GM12891 (cell line): Measurements from ENCODE around the gene SRMS.

Experiments used
- DNase-seq: peaks from one replicate; pipeline ENCODE4 v3.0.0; 2011; ENCODE audit warnings: low spot score; ENCODE audit not compliant: insufficient read length
- FAIRE-seq: peaks from 2 replicates; lab custom pipeline; 2011; peaks lifted over from hg19 to GRCh38; lab: Jason Lieb, UNC
- PAX5 ChIP-seq: IDR thresholded peaks from 2 replicates; pipeline ENCODE4 v1.6.1; 2011; ENCODE audit warnings: low read length, moderate library complexity, mild to moderate bottlenecking; ENCODE audit not compliant: insufficient read depth, severe bottlenecking
- POLR2A ChIP-seq: IDR thresholded peaks from 2 replicates; pipeline ENCODE4 v1.6.1; 2011; ENCODE audit warnings: low read depth, low read length, control low read depth
- POLR2AphosphoS5 ChIP-seq: IDR thresholded peaks from 2 replicates; pipeline ENCODE4 v1.6.1; 2011; ENCODE audit warnings: low read depth, low read length, control low read depth
- POU2F2 ChIP-seq: IDR thresholded peaks from 2 replicates; pipeline ENCODE4 v1.6.1; 2011; ENCODE audit warnings: low read depth, mild to moderate bottlenecking, control low read depth, low read length, moderate library complexity
- SPI1 ChIP-seq: IDR thresholded peaks from 2 replicates; pipeline ENCODE4 v1.6.1; 2011; ENCODE audit warnings: low read depth, low read length, control low read depth
- TAF1 ChIP-seq: IDR thresholded peaks from 2 replicates; pipeline ENCODE4 v1.6.1; 2011; ENCODE audit warnings: low read depth, low read length, control low read depth

Gene SRMS

GRCh38 chr20:63502671-63503172 is 44.8 kb downstream of the SRMS start:
- FAIRE-seq, result no peak
- no peak for DNase-seq

GRCh38 chr20:63501818-63502670 is 45.5 kb downstream of the SRMS start:
- TF ChIP-seq POU2F2, result no peak
- TF ChIP-seq PAX5, result no peak
- TF ChIP-seq POLR2AphosphoS5, result no peak
- no peak for TF ChIP-seq TAF1
- no peak for TF ChIP-seq SPI1
- TF ChIP-seq POLR2A, result no peak
- FAIRE-seq (no peak), DNase-seq (no peak)

More at GRCh38 chr20:63502671-63503172, 44.8 kb downstream of the SRMS start:
- TF ChIP-seq PAX5 (no peak), SPI1 (no peak), POLR2A (no peak), POLR2AphosphoS5 (no peak), POU2F2 (no peak), TAF1 (no peak)

GRCh38 chr20:63500902-63501817 is 46.4 kb downstream of the SRMS start:
- TF ChIP-seq POU2F2 (no peak), PAX5 (no peak), POLR2AphosphoS5 (no peak), POLR2A (no peak), SPI1 (no peak), TAF1 (no peak)
- FAIRE-seq (no peak), DNase-seq (no peak)

- TF ChIP-seq SPI1 (no peak), POU2F2 (no peak), PAX5 (no peak), POLR2AphosphoS5 (no peak), POLR2A (no peak), TAF1 (no peak)
- no peak for FAIRE-seq
- DNase-seq, result no peak
Observed at GRCh38 chr20:63500151-63500901, 47.2 kb downstream of the SRMS start.

GRCh38 chr20:63499338-63499969 is 48.1 kb downstream of the SRMS start:
- FAIRE-seq, result no peak
- TF ChIP-seq POLR2A (no peak), PAX5 (no peak), TAF1 (no peak), POU2F2 (no peak), SPI1 (no peak), POLR2AphosphoS5 (no peak)
- no peak for DNase-seq

DNA sequence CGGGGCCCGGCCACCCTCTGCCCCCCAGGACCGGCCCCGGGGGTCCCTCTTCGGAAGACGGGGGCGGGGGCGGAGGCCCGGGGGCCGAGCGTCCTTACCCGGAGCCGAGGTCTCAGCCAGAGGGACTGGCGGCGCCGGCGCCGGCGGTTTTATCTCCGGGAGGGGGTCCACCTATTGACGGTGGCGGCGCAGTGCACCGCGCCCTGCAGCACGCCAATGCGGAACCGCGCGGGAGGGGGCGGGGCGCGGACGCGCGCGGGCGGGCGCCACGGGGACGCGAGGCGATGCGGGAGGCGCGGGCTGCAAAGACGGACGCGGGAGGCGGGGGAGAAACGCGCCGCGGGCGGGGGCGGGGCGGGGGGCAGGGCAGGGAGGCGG is 48.6 kb downstream of the SRMS start, which contains the start of gene EEF1A2:
Gene EEF1A2, minus strand, starts transcription at position 124 of the 378 bp plus-strand sequence. CDS start 1,320 bp downstream, outside the sequence.
- FAIRE-seq (no peak), DNase-seq (no peak)
- TF ChIP-seq SPI1 (no peak), POLR2AphosphoS5 (no peak), PAX5 (no peak), TAF1 (no peak), POU2F2 (no peak), POLR2A (no peak)

DNA sequence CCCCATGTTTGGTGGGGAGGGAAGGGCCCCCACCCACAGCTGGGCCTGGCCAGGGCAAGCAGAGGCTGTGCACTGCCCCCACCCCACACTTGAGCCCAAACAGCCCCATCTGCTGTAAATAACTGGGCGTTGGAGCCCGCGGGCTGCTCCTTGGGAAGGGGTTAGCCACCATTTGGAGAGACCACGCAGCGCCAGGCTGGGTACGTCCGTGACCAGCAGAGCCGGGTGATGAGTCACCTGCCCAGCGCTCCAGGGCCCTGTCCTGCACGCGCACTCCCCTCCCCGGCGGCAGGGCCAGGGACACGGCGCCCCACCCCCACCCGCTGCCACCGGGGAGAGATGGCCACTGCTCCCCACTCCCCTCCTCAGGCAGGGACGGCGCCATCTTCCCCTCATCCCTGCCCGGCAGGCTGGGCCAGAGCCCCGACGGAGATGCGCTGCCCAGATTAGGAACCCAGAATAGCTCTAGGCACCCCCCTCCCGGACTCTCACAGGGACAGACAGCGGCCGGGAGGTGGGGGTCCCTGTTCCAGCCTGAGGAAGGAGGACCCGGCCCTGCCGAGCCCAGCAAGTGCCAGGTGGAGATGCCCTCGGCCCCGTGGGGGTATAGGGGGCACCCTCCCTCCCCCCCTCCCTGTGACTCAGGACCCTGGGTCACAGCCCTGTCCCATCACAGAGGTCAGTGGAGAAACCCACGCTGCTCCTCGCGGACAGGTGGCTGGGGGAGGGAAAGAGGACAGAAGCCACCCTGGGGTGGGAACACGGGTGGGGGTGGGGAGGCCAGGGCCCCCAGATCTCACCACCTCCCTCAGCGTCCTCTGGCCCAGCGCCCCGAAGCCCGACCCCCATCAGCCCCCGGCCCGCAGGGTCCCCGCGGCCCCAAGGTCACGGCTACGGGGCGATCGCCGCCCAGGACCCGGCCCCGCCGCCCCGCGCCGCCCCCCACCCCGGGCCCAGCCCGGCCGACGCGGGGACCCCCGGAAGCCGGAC is 49.3 kb downstream of the SRMS start:
- DNase-seq, result no peak
- TF ChIP-seq TAF1 (no peak), PAX5 (no peak), POLR2A (no peak), POU2F2 (no peak)
- FAIRE-seq, result no peak
